ENCODE data around the gene PLCB4.

- TF ChIP-seq CTCF (IDR thresholded peaks at IDR 0.05) (no peak), POLR2A (IDR thresholded peaks at IDR 0.05) (no peak)
Observed at GRCh38 chr20:9476174-9476573, 407.3 kb downstream of the PLCB4 start.
